GM23338 (cell line): ENCODE measurements around the gene CMBL.

Source experiments
- CREB1 ChIP-seq: fragments of 250-450 bp; sonication (Bioruptor Pico); IDR thresholded peaks from 2 replicates; pipeline ENCODE4 v1.5.0; 2020; ENCODE audit warnings: low read depth, mild to moderate bottlenecking, moderate library complexity
- CTCF ChIP-seq, 2 experiments: fragments of 200-600 bp in 1 of 2; sonication (generic) in 1 of 2; conservative IDR thresholded peaks; 2 replicates each; pipeline versions ENCODE4 v1.5.1 to v1.6.1; 2016 to 2017; ENCODE audit warnings: antibody characterized with exemption in 2 of 2, low read depth in 2 of 2, mild to moderate bottlenecking in 2 of 2, moderate library complexity in 1 of 2
- ETS1 ChIP-seq: IDR thresholded peaks from 2 replicates; pipeline ENCODE4 v1.6.1; 2016; ENCODE audit warnings: antibody characterized with exemption
- EZH2 ChIP-seq: fragments of 200-600 bp; sonication (generic); IDR thresholded peaks from one replicate; pipeline ENCODE4 v1.8.0; 2017; ENCODE audit warnings: antibody characterized with exemption, mild to moderate bottlenecking, low read depth; ENCODE audit not compliant: unreplicated experiment
- EZH2phosphoT487 ChIP-seq: fragments of 200-600 bp; sonication (generic); IDR thresholded peaks from one replicate; pipeline ENCODE4 v1.8.1; 2018; ENCODE audit warnings: antibody characterized with exemption; ENCODE audit not compliant: unreplicated experiment
- JUNB ChIP-seq: IDR thresholded peaks from one replicate; pipeline ENCODE4 v1.6.1; 2016; ENCODE audit warnings: antibody characterized with exemption; ENCODE audit not compliant: unreplicated experiment
- NANOG ChIP-seq: IDR thresholded peaks from 2 replicates; pipeline ENCODE4 v1.6.1; 2016; ENCODE audit warnings: antibody characterized with exemption, borderline replicate concordance
- POLR2AphosphoS5 ChIP-seq: IDR thresholded peaks from 2 replicates; pipeline ENCODE4 v1.6.1; 2016; ENCODE audit warnings: antibody characterized with exemption, low read depth
- REST ChIP-seq: IDR thresholded peaks from one replicate; pipeline ENCODE4 v1.6.1; 2018; ENCODE audit warnings: antibody characterized with exemption; ENCODE audit not compliant: unreplicated experiment
- STAT1 ChIP-seq: IDR thresholded peaks from one replicate; pipeline ENCODE4 v1.6.1; 2016; ENCODE audit warnings: antibody characterized with exemption; ENCODE audit not compliant: unreplicated experiment
- ZNF331 ChIP-seq: fragments of 250-450 bp; sonication (Bioruptor Pico); IDR thresholded peaks from 2 replicates; pipeline ENCODE4 v1.5.0; 2020; ENCODE audit warnings: low read depth, mild to moderate bottlenecking, moderate library complexity
- ZNF462 ChIP-seq: fragments of 250-450 bp; sonication (Bioruptor Pico); IDR thresholded peaks from 2 replicates; pipeline ENCODE4 v1.5.0; 2020; ENCODE audit warnings: mild to moderate bottlenecking, moderate library complexity

DNA sequence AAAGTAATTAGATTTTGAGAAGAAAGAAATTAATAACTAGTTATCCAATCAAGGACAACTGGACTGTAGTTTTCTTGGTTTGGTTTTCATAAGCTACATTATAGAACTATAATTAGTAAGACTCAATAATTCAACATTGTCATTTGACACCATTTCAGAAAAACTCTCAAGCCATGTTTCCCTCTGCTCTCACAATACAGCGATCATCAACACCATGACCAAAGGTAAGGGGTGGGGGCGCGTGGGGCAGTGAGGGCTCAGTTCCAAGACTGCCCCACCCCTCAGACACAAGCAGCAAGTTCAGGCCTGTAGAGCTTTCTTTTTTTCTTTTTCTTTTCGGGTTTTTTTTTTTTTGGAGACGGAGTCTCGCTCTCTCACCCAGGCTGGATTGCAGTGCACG lies 6.4 kb downstream of the CMBL start:
- no peak for TF ChIP-seq ZNF331 (CRISPR knock-in tag)
- no peak for TF ChIP-seq EZH2phosphoT487
- TF ChIP-seq CTCF (conservative IDR thresholded peaks at IDR 0.05; ENCODE audit: low read depth in 2 of 2) = no peak
- no peak for TF ChIP-seq POLR2AphosphoS5
- no peak for TF ChIP-seq CREB1
- no peak for TF ChIP-seq REST
- no peak for TF ChIP-seq EZH2
- no peak for TF ChIP-seq ZNF462 (CRISPR knock-in tag)
- no peak for TF ChIP-seq ETS1
- TF ChIP-seq STAT1 = no peak
- TF ChIP-seq JUNB = no peak
- no peak for TF ChIP-seq NANOG
